Liver (tissue), 9 donors: ENCODE measurements around the gene TNXB. TPM values are rescaled to one million over a fixed set of nuclear protein-coding genes. Genes with fewer than 3 reads are reported as not detected.

Experiments
- DNase-seq: peaks from one replicate; pipeline ENCODE4 v3.0.0-alpha.2; 2017; ENCODE audit warnings: low spot score
- H3K27ac ChIP-seq, 2 donors: one replicate each; pipeline ENCODE4 v1.7.0; 2013; ENCODE audit warnings: inconsistent platforms in 2 of 2, low read length in 2 of 2, control low read depth in 1 of 2, low read depth in 1 of 2, mild to moderate bottlenecking in 1 of 2
- H3K27me3 ChIP-seq, 4 donors: one replicate each; pipeline versions ENCODE4 v1.6.1 to v1.7.0; 2013; ENCODE audit warnings: low read length in 3 of 4, inconsistent platforms in 1 of 4, mild to moderate bottlenecking in 1 of 4, moderate library complexity in 1 of 4; ENCODE audit not compliant: control insufficient read depth in 4 of 4, insufficient read depth in 4 of 4
- H3K36me3 ChIP-seq, 4 donors: one replicate each; pipeline versions ENCODE4 v1.6.1 to v1.7.0; 2013; ENCODE audit warnings: low read length in 3 of 4, mild to moderate bottlenecking in 3 of 4, low read depth in 1 of 4, moderate library complexity in 1 of 4; ENCODE audit not compliant: control insufficient read depth in 4 of 4, insufficient read depth in 3 of 4
- H3K4me1 ChIP-seq, 4 donors: one replicate each; pipeline versions ENCODE4 v1.6.1 to v1.7.0; 2013; ENCODE audit warnings: low read length in 3 of 4, mild to moderate bottlenecking in 3 of 4, moderate library complexity in 1 of 4; ENCODE audit not compliant: control insufficient read depth in 4 of 4, insufficient read depth in 4 of 4
- H3K4me3 ChIP-seq, 3 donors: one replicate each; pipeline versions ENCODE4 v1.6.1 to v1.7.0; 2013; ENCODE audit warnings: low read length in 3 of 3, control low read depth in 1 of 3, low read depth in 1 of 3, mild to moderate bottlenecking in 1 of 3
- H3K9ac ChIP-seq, 2 donors: one replicate each; pipeline ENCODE4 v1.7.0; 2013; ENCODE audit warnings: low read length in 2 of 2, mild to moderate bottlenecking in 2 of 2, moderate library complexity in 2 of 2, control low read depth in 1 of 2, low read depth in 1 of 2
- H3K9me3 ChIP-seq, 4 donors: one replicate each; pipeline versions ENCODE4 v1.6.1 to v1.7.0; 2013; ENCODE audit warnings: low read length in 3 of 4; ENCODE audit not compliant: control insufficient read depth in 4 of 4
- EGR1 ChIP-seq, 2 donors: IDR thresholded peaks; 2 replicates each; pipeline ENCODE4 v1.6.1; 2016 to 2018; ENCODE audit warnings: antibody characterized with exemption in 2 of 2, low read depth in 2 of 2
- FOXA1 ChIP-seq: IDR thresholded peaks from 2 replicates; pipeline ENCODE4 v1.6.1; 2016; ENCODE audit warnings: antibody characterized with exemption
- FOXA2 ChIP-seq: IDR thresholded peaks from 2 replicates; pipeline ENCODE4 v1.6.1; 2016; ENCODE audit warnings: antibody characterized with exemption
- GABPA ChIP-seq, 2 donors: IDR thresholded peaks in 1 of 2; conservative IDR thresholded peaks in 1 of 2; 2 replicates each; pipeline ENCODE4 v1.6.1; 2016; ENCODE audit warnings: antibody characterized with exemption in 2 of 2, mild to moderate bottlenecking in 1 of 2, moderate library complexity in 1 of 2
- HNF4A ChIP-seq, 2 donors: conservative IDR thresholded peaks; 2 replicates each; pipeline ENCODE4 v1.6.1; 2016; ENCODE audit warnings: antibody characterized with exemption in 2 of 2, mild to moderate bottlenecking in 2 of 2
- HNF4G ChIP-seq: IDR thresholded peaks from 2 replicates; pipeline ENCODE4 v1.6.1; 2016; ENCODE audit warnings: antibody characterized with exemption
- JUND ChIP-seq, 2 donors: IDR thresholded peaks; 2 replicates each; pipeline ENCODE4 v1.6.1; 2016; ENCODE audit warnings: antibody characterized with exemption in 2 of 2
- NR2F2 ChIP-seq: IDR thresholded peaks from 2 replicates; pipeline ENCODE4 v1.6.1; 2016; ENCODE audit warnings: antibody characterized with exemption
- RAD21 ChIP-seq, 2 donors: IDR thresholded peaks; 2 replicates each; pipeline ENCODE4 v1.6.1; 2016; ENCODE audit warnings: antibody characterized with exemption in 2 of 2, mild to moderate bottlenecking in 2 of 2
- RXRA ChIP-seq, 2 donors: IDR thresholded peaks; 2 replicates each; pipeline ENCODE4 v1.6.1; 2017 to 2018; ENCODE audit warnings: antibody characterized with exemption in 2 of 2, mild to moderate bottlenecking in 1 of 2
- SP1 ChIP-seq: IDR thresholded peaks from 2 replicates; pipeline ENCODE4 v1.6.1; 2018; ENCODE audit warnings: antibody characterized with exemption, mild to moderate bottlenecking
- TAF1 ChIP-seq: conservative IDR thresholded peaks from 2 replicates; pipeline ENCODE4 v1.6.1; 2016; ENCODE audit warnings: antibody characterized with exemption, mild to moderate bottlenecking
- YY1 ChIP-seq: IDR thresholded peaks from 2 replicates; pipeline ENCODE4 v1.6.1; 2016; ENCODE audit warnings: antibody characterized with exemption, mild to moderate bottlenecking
- WGBS: extraction: QIAGEN DNeasy Blood & Tissue Kit; methylation state at CpG from one replicate; pipeline ENCODE4 v1.1.7; 2013; 5-methylcytosine and 5-hydroxymethylcytosine counted together
- polyA plus RNA-seq, 2 donors: library from polyadenylated mRNA; stranded (reverse) in 1 of 2; unstranded in 1 of 2; fragments of 200-250 nt in 1 of 2; fragments of >200 nt in 1 of 2; fragmentation: Nextera tagmentation in 1 of 2; extraction: Ambion mirVana in 1 of 2; gene quantifications; one replicate each; pipeline versions ENCODE4 v1.2.1 to v1.2.3, GENCODE V29; 2013 to 2015
- total RNA-seq, 2 donors: library from RNA; depleted of rRNA; stranded (reverse); fragments of >200 nt; gene quantifications; one replicate each; pipeline ENCODE4 v1.2.3, GENCODE V29; 2014
- TF ChIP-seq, protein P1 (sequence below): fragments of 150-350 bp; IDR thresholded peaks from 2 replicates; pipeline ENCODE4 v1.5.1; 2017; ENCODE audit warnings: improper control_type of control experiment, low read depth, low read length; ENCODE audit not compliant: missing input control
- TF ChIP-seq, protein P2 (sequence below): IDR thresholded peaks from 2 replicates; pipeline ENCODE4 v1.6.1; 2016; ENCODE audit warnings: antibody characterized with exemption
- TF ChIP-seq, protein P3 (sequence below): IDR thresholded peaks from 2 replicates; pipeline ENCODE4 v1.6.1; 2016; ENCODE audit warnings: antibody characterized with exemption, mild to moderate bottlenecking
- TF ChIP-seq, protein P4 (sequence below): IDR thresholded peaks from 2 replicates; pipeline ENCODE4 v1.6.1; 2016; ENCODE audit warnings: antibody characterized with exemption
- TF ChIP-seq, protein P5 (sequence below): IDR thresholded peaks from 2 replicates; pipeline ENCODE4 v1.6.1; 2016; ENCODE audit warnings: antibody characterized with exemption
- donor health status: healthy.
- donor health status: healthy.
- donor health status: healthy.
- donor health status: healthy.
- donor health status: healthy.

The TNXB gene
- total and polyA plus RNA-seq, 4 donors = 3.0 to 17.1 (median 5.6) TPM

DNA sequence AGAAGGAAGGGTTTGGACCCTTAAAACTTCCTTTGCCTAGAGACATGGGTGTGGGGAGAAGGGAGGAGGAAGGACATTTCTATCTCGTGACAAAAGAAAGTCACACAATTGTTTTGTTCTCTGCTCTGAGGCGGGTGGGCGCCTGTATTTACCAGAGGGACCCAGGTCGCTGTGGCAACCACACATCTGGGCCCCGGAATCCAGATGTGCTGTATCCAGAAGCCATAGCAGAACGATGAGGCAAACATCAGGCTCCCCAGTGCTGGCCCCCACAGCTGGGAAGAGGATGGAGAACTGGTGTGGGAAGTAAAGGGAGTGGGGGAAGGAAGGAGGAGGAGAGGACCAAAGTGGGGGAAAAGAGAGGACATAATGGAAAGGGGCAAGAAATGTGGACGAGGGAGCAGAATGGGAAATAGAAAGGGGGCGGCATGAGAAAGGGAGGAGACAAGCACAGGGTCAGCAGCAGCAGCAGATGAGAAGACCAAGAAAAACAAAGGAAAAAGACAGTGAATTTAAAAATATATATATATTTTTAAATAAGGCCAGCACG lies 3.4 kb upstream of the TNXB start:
- TF ChIP-seq JUND (IDR thresholded peaks at IDR 0.05) = no peak
- TF ChIP-seq NR2F2 = no peak
- TF ChIP-seq EGR1 (IDR thresholded peaks at IDR 0.05; ENCODE audit: low read depth in 2 of 2) = no peak
- TF ChIP-seq SP1 = no peak
- no peak for TF ChIP-seq GABPA (IDR thresholded peaks at IDR 0.05 in 1 of 2, conservative IDR thresholded peaks at IDR 0.05 in 1 of 2)
- no peak for TF ChIP-seq FOXA2
- no peak for TF ChIP-seq HNF4A (conservative IDR thresholded peaks at IDR 0.05)
- TF ChIP-seq YY1 = no peak
- no peak for TF ChIP-seq FOXA1
- H3K27ac ChIP-seq = peak overlapping the region; percentile 32 to 37
- peaks cover 4 to 20% (median 12%) of the 10 kb centered on the region in 4 donors for H3K36me3 ChIP-seq
- no peak overlapping the region for H3K4me3 ChIP-seq
- peaks cover 3 to 14% (median 8%) of the 10 kb centered on the region in 4 donors for H3K4me1 ChIP-seq
- no peak for DNase-seq
- peaks cover 0 to 2% (median 0%) of the 10 kb centered on the region in 4 donors for H3K27me3 ChIP-seq
- H3K9me3 ChIP-seq = no peaks in the 10 kb centered on the region
- 78% methylated on average over 9 of the region's 9 CpGs for WGBS
- H3K9ac ChIP-seq = no peak overlapping the region

DNA sequence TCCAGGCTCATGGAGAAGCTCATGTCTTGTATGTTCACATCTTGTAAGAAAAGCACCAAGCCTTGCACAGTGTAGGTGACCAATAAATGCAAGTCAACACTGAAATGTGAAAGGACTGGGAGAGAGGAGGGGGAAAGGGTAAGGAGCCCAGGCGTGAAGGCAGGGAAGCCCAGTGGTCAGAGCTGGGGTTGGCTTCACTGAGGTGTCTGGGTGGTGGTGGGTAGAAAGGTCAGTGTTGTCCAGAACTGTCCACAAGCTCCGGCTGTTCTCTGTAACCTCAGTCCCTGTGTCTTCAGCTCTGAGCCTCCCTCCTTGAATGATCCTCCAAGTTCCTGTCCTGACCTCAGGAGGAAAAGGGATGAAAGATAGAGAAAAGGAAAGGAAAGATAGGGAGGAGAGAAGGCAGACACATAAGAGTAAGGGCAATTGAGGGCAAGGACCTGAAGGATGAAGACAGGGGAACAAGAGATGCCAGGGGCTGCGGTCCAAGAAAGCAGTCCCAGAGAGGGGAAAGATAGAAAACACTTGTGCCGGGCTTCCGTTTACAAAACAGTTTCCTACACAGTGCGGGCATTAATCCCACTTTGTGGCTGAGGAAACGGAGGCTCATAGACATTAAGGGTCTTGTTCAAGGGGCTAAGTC lies 2.4 kb upstream of the TNXB start:
- Histone ChIP-seq H3K36me3 (peaks cover 0 to 11% (median 5%) of the 10 kb centered on the region in 4 donors), H3K4me1 (peaks cover 3 to 14% (median 8%) of the 10 kb centered on the region in 4 donors), H3K4me3 (no peak overlapping the region), H3K27me3 (peaks cover 0 to 2% (median 0%) of the 10 kb centered on the region in 4 donors), H3K9ac (no peak overlapping the region), H3K9me3 (no peaks in the 10 kb centered on the region), H3K27ac (peak overlapping the region; percentile 32 to 37)
- DNase-seq = no peak
- WGBS = 77% methylated on average over 7 of the region's 7 CpGs
- TF ChIP-seq, protein P1, sequence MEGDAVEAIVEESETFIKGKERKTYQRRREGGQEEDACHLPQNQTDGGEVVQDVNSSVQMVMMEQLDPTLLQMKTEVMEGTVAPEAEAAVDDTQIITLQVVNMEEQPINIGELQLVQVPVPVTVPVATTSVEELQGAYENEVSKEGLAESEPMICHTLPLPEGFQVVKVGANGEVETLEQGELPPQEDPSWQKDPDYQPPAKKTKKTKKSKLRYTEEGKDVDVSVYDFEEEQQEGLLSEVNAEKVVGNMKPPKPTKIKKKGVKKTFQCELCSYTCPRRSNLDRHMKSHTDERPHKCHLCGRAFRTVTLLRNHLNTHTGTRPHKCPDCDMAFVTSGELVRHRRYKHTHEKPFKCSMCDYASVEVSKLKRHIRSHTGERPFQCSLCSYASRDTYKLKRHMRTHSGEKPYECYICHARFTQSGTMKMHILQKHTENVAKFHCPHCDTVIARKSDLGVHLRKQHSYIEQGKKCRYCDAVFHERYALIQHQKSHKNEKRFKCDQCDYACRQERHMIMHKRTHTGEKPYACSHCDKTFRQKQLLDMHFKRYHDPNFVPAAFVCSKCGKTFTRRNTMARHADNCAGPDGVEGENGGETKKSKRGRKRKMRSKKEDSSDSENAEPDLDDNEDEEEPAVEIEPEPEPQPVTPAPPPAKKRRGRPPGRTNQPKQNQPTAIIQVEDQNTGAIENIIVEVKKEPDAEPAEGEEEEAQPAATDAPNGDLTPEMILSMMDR = no peak
- TF ChIP-seq, protein P2, sequence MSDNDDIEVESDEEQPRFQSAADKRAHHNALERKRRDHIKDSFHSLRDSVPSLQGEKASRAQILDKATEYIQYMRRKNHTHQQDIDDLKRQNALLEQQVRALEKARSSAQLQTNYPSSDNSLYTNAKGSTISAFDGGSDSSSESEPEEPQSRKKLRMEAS = no peak
- TF ChIP-seq RAD21 (IDR thresholded peaks at IDR 0.05) (no peak), TAF1 (no peak), RXRA (IDR thresholded peaks at IDR 0.05) (peak; percentile 51 to 67), HNF4G (no peak), NR2F2 (peak; percentile 82), HNF4A (conservative IDR thresholded peaks at IDR 0.05) (no peak), GABPA (IDR thresholded peaks at IDR 0.05 in 1 of 2, conservative IDR thresholded peaks at IDR 0.05 in 1 of 2) (no peak), FOXA1 (no peak), JUND (IDR thresholded peaks at IDR 0.05) (no peak), EGR1 (IDR thresholded peaks at IDR 0.05; ENCODE audit: low read depth in 2 of 2) (no peak), SP1 (peak; percentile 19), FOXA2 (no peak), YY1 (no peak)
- TF ChIP-seq, protein P3, sequence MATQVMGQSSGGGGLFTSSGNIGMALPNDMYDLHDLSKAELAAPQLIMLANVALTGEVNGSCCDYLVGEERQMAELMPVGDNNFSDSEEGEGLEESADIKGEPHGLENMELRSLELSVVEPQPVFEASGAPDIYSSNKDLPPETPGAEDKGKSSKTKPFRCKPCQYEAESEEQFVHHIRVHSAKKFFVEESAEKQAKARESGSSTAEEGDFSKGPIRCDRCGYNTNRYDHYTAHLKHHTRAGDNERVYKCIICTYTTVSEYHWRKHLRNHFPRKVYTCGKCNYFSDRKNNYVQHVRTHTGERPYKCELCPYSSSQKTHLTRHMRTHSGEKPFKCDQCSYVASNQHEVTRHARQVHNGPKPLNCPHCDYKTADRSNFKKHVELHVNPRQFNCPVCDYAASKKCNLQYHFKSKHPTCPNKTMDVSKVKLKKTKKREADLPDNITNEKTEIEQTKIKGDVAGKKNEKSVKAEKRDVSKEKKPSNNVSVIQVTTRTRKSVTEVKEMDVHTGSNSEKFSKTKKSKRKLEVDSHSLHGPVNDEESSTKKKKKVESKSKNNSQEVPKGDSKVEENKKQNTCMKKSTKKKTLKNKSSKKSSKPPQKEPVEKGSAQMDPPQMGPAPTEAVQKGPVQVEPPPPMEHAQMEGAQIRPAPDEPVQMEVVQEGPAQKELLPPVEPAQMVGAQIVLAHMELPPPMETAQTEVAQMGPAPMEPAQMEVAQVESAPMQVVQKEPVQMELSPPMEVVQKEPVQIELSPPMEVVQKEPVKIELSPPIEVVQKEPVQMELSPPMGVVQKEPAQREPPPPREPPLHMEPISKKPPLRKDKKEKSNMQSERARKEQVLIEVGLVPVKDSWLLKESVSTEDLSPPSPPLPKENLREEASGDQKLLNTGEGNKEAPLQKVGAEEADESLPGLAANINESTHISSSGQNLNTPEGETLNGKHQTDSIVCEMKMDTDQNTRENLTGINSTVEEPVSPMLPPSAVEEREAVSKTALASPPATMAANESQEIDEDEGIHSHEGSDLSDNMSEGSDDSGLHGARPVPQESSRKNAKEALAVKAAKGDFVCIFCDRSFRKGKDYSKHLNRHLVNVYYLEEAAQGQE = no peak
- TF ChIP-seq, protein P4, sequence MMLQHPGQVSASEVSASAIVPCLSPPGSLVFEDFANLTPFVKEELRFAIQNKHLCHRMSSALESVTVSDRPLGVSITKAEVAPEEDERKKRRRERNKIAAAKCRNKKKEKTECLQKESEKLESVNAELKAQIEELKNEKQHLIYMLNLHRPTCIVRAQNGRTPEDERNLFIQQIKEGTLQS = no peak
- TF ChIP-seq, protein P5, sequence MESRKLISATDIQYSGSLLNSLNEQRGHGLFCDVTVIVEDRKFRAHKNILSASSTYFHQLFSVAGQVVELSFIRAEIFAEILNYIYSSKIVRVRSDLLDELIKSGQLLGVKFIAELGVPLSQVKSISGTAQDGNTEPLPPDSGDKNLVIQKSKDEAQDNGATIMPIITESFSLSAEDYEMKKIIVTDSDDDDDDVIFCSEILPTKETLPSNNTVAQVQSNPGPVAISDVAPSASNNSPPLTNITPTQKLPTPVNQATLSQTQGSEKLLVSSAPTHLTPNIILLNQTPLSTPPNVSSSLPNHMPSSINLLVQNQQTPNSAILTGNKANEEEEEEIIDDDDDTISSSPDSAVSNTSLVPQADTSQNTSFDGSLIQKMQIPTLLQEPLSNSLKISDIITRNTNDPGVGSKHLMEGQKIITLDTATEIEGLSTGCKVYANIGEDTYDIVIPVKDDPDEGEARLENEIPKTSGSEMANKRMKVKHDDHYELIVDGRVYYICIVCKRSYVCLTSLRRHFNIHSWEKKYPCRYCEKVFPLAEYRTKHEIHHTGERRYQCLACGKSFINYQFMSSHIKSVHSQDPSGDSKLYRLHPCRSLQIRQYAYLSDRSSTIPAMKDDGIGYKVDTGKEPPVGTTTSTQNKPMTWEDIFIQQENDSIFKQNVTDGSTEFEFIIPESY = no peak
